Psoas muscle (tissue), 8 donors: ENCODE results near the gene ELL3. TPM values are rescaled to one million over a fixed set of nuclear protein-coding genes. Genes with fewer than 3 reads are reported as not detected.

Experiments used
- ATAC-seq, 4 donors: fragments of 200-7000 bp; cut with Tn5 transposase; one replicate each; pipeline ENCODE4 v1.9.1; 2020; ENCODE audit warnings: moderate library complexity in 3 of 4, mild to moderate bottlenecking in 2 of 4
- DNase-seq, 2 donors: peaks; one replicate each; pipeline ENCODE4 v3.0.0-alpha.2; 2020
- H3K27ac ChIP-seq: fragments of 200-600 bp; one replicate; pipeline ENCODE4 v1.8.0; 2022
- H3K27me3 ChIP-seq, 3 donors: fragments of 200-600 bp in 1 of 3; one replicate each; pipeline versions ENCODE4 v1.6.1 to v1.8.0; 2013 to 2022; ENCODE audit warnings: low read length in 2 of 3, mild to moderate bottlenecking in 2 of 3, moderate library complexity in 1 of 3; ENCODE audit not compliant: insufficient read depth in 3 of 3
- H3K36me3 ChIP-seq, 2 donors: fragments of 200-600 bp in 1 of 2; one replicate each; pipeline versions ENCODE4 v1.6.1 to v1.8.0; 2013 to 2022; ENCODE audit warnings: low read depth in 1 of 2, mild to moderate bottlenecking in 1 of 2, moderate library complexity in 1 of 2; ENCODE audit not compliant: insufficient read depth in 1 of 2
- H3K4me1 ChIP-seq: fragments of 200-600 bp; one replicate; pipeline ENCODE4 v1.8.0; 2022
- H3K4me3 ChIP-seq: fragments of 200-600 bp; one replicate; pipeline ENCODE4 v1.8.0; 2022; ENCODE audit warnings: mild to moderate bottlenecking
- H3K9me3 ChIP-seq: fragments of 200-600 bp; one replicate; pipeline ENCODE4 v1.8.0; 2022
- WGBS, 3 donors: extraction: QIAGEN DNeasy Blood & Tissue Kit; methylation state at CpG; one replicate each; pipeline versions ENCODE4 v1.1.6 to v1.1.7; 2013; 5-methylcytosine and 5-hydroxymethylcytosine counted together
- intact Hi-C, 2 donors: fragments of 100-400 bp; cut with DNase I; formaldehyde crosslinking; loops; one replicate each; pipeline versions ENCODE4 v1.11.0 to v1.14.2; 2022
- polyA plus RNA-seq, 3 donors: library from polyadenylated mRNA; stranded (reverse); fragments of 200-250 nt; gene quantifications; one replicate each; pipeline ENCODE4 v1.2.3, GENCODE V29; 2013
- total RNA-seq, 4 donors: library from RNA; stranded (reverse); fragmentation: NEBNext Ultra II Directional in 2 of 4; extraction: Animal tissue kit (Norgen Biotek cat#: 25700) in 2 of 4; gene quantifications; one replicate each; pipeline versions ENCODE4 v1.2.1 to v1.2.4, GENCODE V29; 2021 to 2023
- TF ChIP-seq, protein P1 (sequence below): fragments of 200-600 bp; IDR thresholded peaks from one replicate; pipeline ENCODE4 v1.8.0; 2022; ENCODE audit warnings: antibody characterized with exemption
- donor health status: healthy with polysubstance abuse.
- donor health status: DM: no; HTN: no; CAD: no; lungs with moderate emphysema.
- donor health status: Bipolar disorder and iron deficiency.
- donor health status: healthy.
- donor health status: DM: yes; HTN: yes; CAD: no.
- donor health status: DM: no; HTN: no; CAD: no.
- donor health status: DM: no; HTN: no; CAD: no.
- donor health status: DM: yes; HTN: yes; CAD: no.

ELL3 gene
- total and polyA plus RNA-seq, 7 donors: 1.3 to 8.5 (median 2.4) TPM

DNA sequence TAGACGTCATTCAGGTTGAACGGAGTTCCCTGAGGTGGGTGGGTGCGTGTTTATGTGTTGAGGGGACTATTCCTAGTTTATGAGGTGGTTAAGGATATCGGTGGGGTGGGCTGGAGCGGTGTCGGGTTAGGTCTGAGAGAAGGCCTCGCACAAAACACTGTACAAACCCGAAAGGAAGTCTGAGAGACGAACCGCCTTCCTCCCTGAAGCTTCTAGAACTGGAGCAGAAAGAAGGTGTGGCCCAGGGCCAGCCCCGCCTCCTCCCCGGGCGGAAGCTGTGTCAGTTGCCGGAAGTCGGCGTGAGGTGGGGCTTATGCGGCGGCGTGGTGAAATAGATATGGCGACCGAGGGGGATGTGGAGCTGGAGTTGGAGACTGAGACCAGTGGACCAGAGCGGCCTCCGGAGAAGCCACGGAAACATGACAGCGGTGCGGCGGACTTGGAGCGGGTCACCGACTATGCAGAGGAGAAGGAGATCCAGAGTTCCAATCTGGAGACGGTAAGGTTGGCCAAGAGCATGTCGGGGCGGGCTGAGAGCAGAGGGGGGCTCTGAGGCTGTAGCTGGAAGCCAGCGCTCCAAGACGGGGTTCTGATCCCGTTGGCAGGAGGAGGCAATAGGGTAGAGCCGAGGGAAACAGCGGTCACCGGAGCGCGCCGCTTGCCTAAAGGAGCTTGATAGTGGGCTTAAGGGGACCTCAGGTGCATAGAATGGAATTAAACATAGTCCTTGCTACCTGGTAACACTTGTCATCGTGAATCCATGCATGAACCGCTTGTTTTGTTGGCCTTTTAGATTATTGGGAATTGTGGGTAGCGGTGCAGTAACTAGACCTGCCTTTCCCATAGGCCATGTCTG is 23.7 kb upstream of the ELL3 start, which contains the start of gene HYPK:
HYPK (plus strand) TSS at position 314 of the 856 bp plus-strand sequence; CDS start at position 338, 24 bp downstream.
- Histone ChIP-seq H3K27me3 (no peaks in the 10 kb centered on the region), H3K4me3 (peak within 1 kb of the TSS; percentile 99), H3K27ac (peak within 1 kb of the TSS; percentile 92), H3K9me3 (no peaks in the 10 kb centered on the region), H3K4me1 (peaks cover 36% of the 10 kb centered on the region), H3K36me3 (peaks cover 1 to 83% of the 10 kb centered on the region in 2 donors)
- intact Hi-C loops: no loop called here
- 4 to 6% (median 6%) methylated on average over 44 of the region's 44 CpGs for WGBS, 3 donors
- TF ChIP-seq, protein P1, sequence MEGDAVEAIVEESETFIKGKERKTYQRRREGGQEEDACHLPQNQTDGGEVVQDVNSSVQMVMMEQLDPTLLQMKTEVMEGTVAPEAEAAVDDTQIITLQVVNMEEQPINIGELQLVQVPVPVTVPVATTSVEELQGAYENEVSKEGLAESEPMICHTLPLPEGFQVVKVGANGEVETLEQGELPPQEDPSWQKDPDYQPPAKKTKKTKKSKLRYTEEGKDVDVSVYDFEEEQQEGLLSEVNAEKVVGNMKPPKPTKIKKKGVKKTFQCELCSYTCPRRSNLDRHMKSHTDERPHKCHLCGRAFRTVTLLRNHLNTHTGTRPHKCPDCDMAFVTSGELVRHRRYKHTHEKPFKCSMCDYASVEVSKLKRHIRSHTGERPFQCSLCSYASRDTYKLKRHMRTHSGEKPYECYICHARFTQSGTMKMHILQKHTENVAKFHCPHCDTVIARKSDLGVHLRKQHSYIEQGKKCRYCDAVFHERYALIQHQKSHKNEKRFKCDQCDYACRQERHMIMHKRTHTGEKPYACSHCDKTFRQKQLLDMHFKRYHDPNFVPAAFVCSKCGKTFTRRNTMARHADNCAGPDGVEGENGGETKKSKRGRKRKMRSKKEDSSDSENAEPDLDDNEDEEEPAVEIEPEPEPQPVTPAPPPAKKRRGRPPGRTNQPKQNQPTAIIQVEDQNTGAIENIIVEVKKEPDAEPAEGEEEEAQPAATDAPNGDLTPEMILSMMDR: no peak
- DNase-seq (peak; percentile 93 to 97), ATAC-seq (peak; percentile 87 to 95 (median 92))

DNA sequence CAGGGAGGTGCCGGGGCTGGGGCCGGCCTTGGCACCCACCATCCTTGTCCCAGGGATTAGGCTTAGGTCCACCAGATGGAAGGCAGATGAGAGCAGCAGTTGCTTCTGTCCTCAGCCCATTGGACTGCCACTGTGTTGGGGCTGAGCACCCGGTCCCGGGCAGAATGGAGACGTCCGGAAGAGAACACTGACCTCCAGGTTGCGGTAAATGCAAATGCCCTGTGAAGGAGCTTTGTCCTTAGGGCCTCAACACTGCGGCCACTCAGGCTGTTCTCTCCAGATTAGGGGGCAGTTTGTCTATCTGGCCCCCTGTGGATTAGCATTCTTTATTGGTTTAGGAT is 23.1 kb upstream of the ELL3 start, which contains the start of gene SERINC4:
SERINC4 (minus strand) TSS at position 276 of the 341 bp plus-strand sequence; CDS start at position 42, 234 bp downstream.
- 70 to 77% (median 71%) methylated on average over 8 of the region's 8 CpGs for WGBS, 3 donors
- Histone ChIP-seq H3K36me3 (peaks cover 3 to 83% of the 10 kb centered on the region in 2 donors), H3K27ac (peak within 1 kb of the TSS; percentile 92), H3K9me3 (no peaks in the 10 kb centered on the region), H3K27me3 (no peaks in the 10 kb centered on the region), H3K4me3 (peak within 1 kb of the TSS; percentile 99), H3K4me1 (peaks cover 42% of the 10 kb centered on the region)
- ATAC-seq (peak; percentile 2 to 16 (median 8)), DNase-seq (no peak)
- TF ChIP-seq, protein P1: no peak
- intact Hi-C loops: no loop called here

GRCh38 chr15:43799209-43799944 is 22.6 kb upstream of the ELL3 start:
- Histone ChIP-seq H3K4me3 (peak overlapping the region; percentile 99), H3K27me3 (no peaks in the 10 kb centered on the region), H3K4me1 (peaks cover 47% of the 10 kb centered on the region), H3K9me3 (no peaks in the 10 kb centered on the region), H3K27ac (peak overlapping the region; percentile 92), H3K36me3 (peaks cover 3 to 83% of the 10 kb centered on the region in 2 donors)
- DNase-seq (no peak), ATAC-seq (no peak)
- TF ChIP-seq, protein P1: no peak
- intact Hi-C loops: no loop called here
- WGBS, 3 donors: 83 to 87% (median 84%) methylated on average over 16 of the region's 16 CpGs

DNA sequence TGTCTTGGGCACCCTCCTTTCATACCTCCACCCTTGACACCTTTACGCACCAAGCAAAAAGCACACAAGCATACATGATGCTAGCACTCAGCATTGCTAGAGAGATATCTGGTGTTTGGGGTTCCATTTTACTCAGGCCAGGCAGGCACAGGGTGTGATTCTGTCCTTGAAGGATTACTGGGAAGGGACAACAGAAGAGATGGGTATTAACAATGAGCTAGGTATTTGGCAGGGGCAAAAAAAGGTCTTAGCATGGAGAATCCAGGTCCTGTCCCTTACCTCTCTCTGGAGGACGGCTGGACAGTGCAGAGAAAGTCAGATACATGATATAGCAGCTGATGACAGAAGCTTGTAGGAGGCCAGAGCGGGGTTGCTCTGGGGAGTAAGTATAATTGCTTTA is 19.8 kb upstream of the ELL3 start:
- ATAC-seq (no peak), DNase-seq (no peak)
- intact Hi-C loops: no loop called here
- peaks cover 56% of the 10 kb centered on the region for H3K4me1 ChIP-seq
- TF ChIP-seq, protein P1: no peak
- peaks cover 3 to 68% of the 10 kb centered on the region in 2 donors for H3K36me3 ChIP-seq
- no peaks in the 10 kb centered on the region for H3K9me3 ChIP-seq
- H3K27ac ChIP-seq: peak overlapping the region; percentile 99
- H3K4me3 ChIP-seq: no peak overlapping the region
- WGBS, 3 donors: 64 to 84% (median 73%) methylated on average over 3 of the region's 3 CpGs
- H3K27me3 ChIP-seq: no peaks in the 10 kb centered on the region
